GM06990 (cell line): Measurements from ENCODE around the gene HOXC13.

Source experiments
- DNase-seq: peaks from one replicate; pipeline ENCODE4 v3.0.0-alpha.2; 2011; ENCODE audit not compliant: insufficient read length; ENCODE audit errors: extremely low read depth
- H3K27me3 ChIP-seq: replicated peaks from 2 replicates; pipeline ENCODE4 v1.6.0; 2011; ENCODE audit warnings: low read length; ENCODE audit not compliant: control insufficient read depth, insufficient read depth
- H3K36me3 ChIP-seq: 2 replicates; pipeline ENCODE4 v1.5.1; 2011; ENCODE audit warnings: low read length; ENCODE audit not compliant: control insufficient read depth, insufficient read depth
- H3K4me3 ChIP-seq: replicated peaks from 2 replicates; pipeline ENCODE4 v1.5.1; 2011; ENCODE audit warnings: low read depth, mild to moderate bottlenecking, control low read depth, low read length
- CTCF ChIP-seq: IDR thresholded peaks from 2 replicates; pipeline ENCODE4 v1.5.1; 2011; ENCODE audit warnings: low read length, control low read depth, mild to moderate bottlenecking, inconsistent platforms; ENCODE audit not compliant: insufficient read depth, poor library complexity, severe bottlenecking

Gene HOXC13

DNA sequence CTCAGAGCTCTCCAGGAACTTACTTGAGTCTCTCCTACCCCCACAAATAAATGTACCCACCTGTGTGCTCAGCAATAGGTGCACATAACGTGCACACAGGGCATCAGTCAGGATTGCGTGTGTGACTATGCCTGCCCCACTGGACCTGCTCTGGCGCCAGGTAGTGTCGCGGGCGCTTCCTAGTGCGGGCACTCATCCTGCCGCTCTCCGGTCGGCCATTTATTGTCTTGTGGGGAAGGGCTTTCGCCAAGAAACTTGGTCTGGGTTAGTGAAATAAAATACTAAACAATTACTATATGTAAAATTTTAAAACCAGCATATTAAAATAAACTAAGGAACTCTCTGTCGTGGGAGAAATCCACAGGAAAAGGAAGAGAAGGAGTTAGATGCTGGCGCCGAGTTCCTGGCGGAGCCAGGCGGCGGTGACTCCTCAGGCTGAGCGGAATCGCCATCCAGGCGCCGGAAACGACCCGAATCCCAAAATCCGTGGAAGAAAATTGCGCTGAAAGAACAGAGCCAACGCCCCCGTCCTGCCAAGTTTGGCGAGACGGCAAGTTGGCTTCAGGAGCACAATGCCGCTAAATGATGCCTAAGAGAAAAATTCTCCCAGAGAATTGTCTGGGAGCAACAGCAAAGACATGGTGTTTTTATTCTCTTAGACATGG is 7.9 kb upstream of the HOXC13 start:
- no peak for DNase-seq
- TF ChIP-seq CTCF = no peak
- no peaks in the 10 kb centered on the region for H3K36me3 ChIP-seq
- H3K27me3 ChIP-seq = peaks cover 4% of the 10 kb centered on the region
- no peak overlapping the region for H3K4me3 ChIP-seq

DNA sequence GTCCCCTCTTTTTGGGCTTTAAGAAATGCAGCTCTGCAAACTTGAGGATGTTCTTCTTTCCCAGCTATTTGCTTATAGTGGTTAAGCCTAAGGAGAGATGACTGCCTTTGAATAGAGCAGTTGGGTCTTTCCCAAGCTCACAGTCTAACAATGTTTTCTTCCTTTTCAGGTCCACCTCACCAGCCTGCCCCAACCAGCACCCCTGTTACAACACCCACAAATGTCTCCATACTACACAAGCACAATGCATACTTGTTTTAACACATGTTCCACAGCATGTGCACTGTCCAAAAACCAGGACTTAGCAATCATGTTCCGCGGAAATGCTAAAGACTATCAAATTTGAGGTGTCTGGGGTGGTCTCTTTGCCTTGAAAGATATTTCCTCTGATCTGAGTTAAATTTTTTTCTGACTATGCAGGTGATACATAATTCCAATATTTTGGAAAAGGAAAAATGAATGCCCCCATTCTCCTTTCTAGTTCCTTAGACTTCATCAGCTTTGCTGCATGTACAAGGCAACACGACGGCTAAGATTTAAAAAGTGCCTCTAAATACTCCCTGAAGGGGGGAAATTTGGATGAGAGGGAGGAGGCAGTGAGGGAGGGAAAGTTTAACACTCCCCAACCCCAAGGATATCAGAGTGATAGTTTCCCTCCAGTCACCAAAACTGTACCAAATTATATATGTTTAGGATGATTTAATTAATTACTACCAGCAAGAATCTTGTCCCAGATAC is 6.6 kb upstream of the HOXC13 start:
- no peak for TF ChIP-seq CTCF
- no peaks in the 10 kb centered on the region for H3K36me3 ChIP-seq
- H3K4me3 ChIP-seq = no peak overlapping the region
- DNase-seq = no peak
- H3K27me3 ChIP-seq = peaks cover 7% of the 10 kb centered on the region

DNA sequence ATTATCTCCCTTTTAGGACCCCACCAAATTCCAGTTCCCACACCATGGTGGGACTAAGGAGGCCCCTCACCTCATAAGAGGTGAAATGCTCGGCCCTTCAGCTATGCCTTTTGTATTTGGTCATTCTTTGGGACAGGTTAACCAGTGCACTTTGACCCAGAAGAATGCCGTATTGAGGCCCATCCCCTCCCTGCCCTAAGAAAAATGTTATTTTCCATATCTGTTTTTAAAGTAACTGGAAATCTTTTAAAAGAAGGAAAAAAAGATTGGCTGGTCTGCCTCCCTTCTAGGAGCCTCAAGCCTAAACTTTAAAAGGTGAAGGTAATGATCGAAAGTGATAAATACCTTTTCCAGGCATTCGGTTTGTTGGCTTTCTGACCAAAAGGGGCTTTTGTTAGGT is 5.7 kb upstream of the HOXC13 start:
- H3K36me3 ChIP-seq = no peaks in the 10 kb centered on the region
- DNase-seq = no peak
- TF ChIP-seq CTCF = no peak
- peaks cover 7% of the 10 kb centered on the region for H3K27me3 ChIP-seq
- H3K4me3 ChIP-seq = no peak overlapping the region

GRCh38 chr12:53935383-53936341 is 3.0 kb upstream of the HOXC13 start:
- peaks cover 8% of the 10 kb centered on the region for H3K27me3 ChIP-seq
- TF ChIP-seq CTCF = no peak
- no peak overlapping the region for H3K4me3 ChIP-seq
- H3K36me3 ChIP-seq = no peaks in the 10 kb centered on the region
- no peak for DNase-seq

GRCh38 chr12:53937099-53937498 is 1.5 kb upstream of the HOXC13 start:
- H3K4me3 ChIP-seq = no peak overlapping the region
- H3K36me3 ChIP-seq = no peaks in the 10 kb centered on the region
- peaks cover 8% of the 10 kb centered on the region for H3K27me3 ChIP-seq
- DNase-seq = no peak
- no peak for TF ChIP-seq CTCF
